GM11168 (cell line): ENCODE measurements around the gene DSEL.

Experiments used
- in situ Hi-C: fragments of 300-500 bp; cut with MboI; formaldehyde crosslinking; loops from one replicate; pipeline ENCODE4 v1.12.0; 2022; ENCODE audit warnings: low sequenced_read_pairs; ENCODE audit not compliant: unreplicated experiment

The DSEL gene

DNA sequence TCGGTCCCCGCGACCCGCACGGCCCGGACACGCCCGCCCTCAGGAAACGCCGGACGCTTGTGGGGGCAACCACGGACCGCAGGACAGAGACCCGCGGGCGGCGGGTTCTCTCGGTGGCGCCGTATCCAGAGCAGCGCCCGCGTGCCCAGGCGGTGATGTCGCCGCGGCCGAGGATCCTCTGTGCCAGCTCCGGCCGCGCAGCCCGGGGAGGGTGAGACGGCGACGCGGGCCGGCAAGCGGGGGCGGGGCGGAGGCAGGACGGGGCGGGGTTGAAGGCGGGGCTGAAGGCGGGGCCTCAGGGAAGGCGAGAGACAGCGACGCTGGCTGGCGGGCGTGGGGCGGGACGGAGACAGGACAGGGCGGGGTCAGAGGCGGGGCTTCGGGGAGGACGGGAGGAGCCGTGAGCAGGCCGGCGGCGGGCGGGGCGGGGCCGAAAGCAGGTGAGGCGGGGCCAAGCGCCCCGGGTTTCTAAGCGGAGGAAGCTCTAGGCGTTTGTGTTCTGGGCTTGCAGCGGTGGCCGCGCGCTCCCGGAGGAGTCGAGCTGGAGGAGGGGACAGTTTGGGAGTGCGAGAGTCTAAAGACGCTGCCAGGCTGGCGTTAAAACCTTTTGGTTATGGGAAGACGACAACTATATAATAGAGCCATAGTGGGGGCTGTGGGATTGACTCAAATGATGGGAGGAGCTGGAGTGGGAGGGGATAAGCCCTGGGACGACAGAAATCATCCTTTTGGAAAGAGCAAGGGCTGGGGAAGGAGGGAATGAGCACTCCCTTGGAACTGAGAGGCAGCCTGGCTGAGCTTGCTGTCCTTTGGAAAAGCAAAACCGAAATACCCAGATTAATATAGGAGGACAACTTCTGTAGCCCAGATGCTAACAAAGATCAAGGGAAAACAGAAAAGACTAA is at the start of gene DSEL:
Gene DSEL, minus strand, starts transcription at position 182 of the 905 bp plus-strand sequence. CDS start 2,112 bp downstream, outside the sequence.
- in situ Hi-C loops: no loop called here

DNA sequence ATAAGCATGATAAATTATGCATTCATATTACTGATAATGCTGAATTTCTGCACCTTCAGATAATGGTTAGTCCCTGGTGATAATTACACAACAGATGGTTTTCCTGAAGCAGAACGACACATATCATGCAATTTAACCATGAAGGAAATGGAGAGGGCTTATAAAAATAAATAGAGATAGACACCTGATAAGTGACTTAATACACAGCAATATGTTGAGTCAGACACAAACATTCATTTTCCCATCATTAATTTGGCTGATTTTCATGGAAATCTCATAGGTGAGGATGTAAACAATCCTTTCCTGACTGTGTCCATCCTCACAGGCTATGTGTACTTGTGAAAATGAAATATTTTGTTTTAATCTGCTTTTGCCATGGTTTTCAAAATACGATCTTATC is 36.9 kb upstream of the DSEL start:
- in situ Hi-C loops: no loop called here

DNA sequence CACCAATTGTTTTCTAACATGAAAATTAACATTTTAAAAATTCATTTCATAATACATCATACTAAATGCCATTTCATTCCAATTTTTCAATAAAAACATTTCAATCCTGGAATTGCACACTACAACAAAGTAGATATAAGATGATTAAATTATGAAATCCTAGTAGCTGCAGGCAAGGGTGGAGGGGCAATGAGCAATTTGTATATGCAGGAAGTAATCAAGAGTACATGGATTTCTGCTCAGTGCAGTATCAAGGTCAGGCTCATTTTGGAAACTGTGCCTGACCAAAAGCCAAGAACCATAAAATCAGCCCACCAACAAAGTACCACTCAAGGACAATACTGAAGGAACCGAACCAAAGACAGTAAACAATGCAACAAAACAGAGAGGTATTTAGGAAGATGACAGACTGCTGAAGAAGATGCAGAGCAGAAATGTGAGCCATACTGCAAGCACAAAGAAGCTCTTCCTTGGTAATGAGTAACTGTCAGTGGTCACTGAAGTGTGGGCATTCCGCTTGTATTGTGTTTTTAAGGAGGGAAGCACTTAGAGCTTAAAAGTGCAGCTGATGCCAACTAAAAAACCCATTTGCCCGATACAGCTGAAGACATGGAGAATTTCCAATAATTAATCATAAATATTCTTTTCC is 34.5 kb upstream of the DSEL start:
- in situ Hi-C loops: no loop called here

DNA sequence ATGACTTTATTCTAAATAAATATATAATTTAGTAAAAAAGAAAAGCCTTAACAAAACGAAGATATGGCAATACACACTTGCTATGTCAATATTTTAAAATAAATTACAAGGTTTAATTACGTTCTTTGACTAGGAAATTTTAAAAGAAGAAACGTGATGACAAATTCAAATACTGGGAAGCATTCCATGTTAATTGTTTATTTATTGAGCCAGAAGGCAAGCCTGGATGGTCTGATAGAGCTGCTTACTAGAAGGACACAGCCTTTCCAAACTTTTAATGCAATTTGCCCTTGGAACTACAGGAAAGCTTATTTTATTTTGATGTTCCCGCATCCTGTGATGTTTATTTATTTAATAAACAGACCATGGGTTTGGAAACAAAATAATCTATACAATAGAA is 33.4 kb upstream of the DSEL start:
- in situ Hi-C loops: no loop called here

DNA sequence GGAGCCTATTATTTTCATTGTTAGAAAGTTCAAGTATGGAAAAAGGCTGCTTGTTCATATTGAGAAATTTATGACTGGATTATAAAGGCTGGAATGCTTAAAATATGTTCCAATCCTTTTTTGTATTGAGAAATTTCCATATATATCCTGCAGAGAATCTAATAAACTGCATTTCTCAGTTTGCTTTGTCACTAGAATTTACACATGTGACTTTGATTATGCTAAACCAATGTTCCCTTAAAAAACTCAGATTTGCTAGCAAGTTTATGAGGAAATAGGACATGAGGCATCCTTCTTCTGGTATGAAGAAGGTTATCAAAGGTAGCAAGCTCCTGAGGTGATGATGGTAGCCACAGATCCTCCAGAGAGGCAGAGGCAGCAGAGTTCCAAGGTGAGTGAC is 29.2 kb upstream of the DSEL start:
- in situ Hi-C loops: no loop called here

DNA sequence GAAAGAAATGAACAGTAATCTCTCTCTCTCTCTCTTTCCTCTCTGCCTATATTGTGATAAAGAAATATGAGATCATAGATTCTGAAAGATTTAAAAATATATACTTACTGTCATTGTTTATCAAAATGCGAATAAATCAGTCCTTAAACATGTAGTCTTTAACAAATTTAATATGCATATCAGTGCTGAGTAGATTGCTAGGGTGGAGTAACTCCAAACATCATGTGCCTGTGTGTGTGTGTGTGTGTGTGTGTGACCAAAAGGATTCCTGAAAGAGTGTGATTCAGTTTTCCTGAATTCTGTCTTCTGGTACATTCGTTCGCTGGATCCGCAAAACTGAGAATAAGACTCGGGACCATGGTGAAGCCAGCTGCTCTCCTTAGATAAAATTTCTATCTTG is 24.0 kb upstream of the DSEL start:
- in situ Hi-C loops: no loop called here

DNA sequence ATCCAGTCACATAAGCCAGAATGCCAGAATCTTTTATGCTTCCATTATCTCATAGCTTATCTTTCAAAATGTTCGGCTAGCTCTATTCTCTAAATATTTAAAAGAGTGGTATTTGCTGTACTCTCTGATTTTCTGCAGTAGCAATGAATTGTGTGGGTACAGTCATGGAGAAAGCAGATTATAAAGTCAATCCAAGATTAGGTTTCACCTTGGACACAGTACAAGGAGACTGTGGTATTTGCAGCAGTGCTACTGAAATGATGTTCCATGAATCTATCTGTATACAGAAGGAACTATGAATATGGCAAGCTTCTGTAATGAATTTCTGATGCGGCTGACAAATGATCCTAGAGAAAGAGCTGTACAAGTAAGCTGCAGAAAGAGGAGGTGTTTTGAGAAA is 15.4 kb upstream of the DSEL start:
- in situ Hi-C loops: no loop called here

DNA sequence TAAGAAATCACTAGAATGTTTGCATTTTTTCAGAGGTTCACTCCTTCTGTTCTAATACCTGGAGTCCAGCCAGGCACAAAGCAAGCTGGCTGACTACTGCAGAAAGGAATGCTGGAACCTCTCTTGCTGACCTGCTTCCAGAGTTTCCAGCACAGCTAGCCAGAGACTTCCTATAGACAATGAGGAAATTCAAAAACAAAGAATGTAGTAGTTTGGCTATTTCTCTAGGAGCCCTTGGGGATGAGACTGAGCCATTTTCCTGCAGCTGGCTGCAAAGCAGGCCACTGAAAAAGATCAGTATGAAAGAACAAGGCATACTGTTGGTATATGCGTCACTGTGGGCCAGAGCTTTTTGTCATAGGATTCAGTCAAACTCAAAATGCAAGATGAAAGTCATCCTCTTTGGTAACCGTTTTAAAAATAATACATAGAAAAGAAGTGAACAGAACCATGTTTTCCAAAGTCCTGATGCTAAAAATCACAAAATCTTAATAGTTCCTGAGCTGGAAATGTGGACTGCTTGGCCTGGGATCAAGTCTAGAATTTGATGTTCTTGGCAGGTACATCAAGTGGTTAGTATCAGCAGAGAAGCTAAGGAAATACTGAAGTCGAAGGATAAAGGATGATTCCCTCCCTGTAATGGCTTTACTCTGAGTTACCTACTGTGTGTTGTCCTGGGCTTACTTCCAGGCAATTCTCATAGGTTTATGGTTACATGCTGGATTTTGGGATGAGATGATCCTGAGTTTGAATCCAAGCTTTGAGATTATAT is 9.0 kb upstream of the DSEL start:
- in situ Hi-C loops: no loop called here

DNA sequence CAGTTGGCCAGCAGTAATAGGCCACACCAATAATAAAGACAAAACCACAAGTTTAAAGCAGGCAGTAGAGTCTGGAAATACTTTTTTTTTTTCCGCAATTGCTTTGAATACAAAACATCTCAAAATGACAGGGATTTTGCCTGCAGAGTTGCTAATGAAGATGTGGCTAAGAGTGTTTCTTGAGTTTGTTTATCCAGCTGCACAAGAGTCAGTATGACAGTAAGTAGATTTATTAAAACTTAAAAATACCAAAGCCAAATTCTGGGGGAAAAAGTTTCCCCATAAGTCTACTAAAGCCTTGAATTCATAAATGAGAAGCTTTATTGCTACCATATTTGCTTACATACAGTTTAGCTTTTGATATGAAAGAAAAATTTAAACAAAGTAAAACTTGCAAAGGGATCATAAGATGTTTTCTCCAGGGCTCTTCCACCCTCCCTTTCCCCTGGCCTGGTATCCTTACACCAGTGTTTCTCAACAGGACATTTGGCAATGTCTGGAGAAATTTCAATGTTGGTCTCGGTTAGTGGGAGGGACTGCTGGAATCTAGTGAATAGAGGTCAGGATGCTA is 3.9 kb upstream of the DSEL start:
- in situ Hi-C loops: no loop called here

DNA sequence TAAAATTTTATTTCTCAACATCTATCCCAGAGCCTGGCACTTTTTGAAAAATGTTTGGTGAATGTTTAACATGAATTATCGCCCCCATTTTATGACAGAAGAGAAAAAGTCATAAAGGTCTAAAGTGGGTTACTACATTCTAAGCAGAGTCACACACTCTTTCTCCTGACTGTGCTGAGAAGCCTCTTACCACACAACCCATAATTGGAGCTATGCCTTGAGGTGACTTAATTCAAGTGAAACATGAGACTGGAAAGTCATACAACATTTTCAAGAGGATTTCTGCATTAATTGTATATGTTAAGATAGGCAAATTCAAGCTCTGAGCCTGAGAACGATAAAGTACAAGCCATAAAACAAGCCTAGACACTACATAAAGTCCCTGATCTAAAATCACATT is 3.1 kb upstream of the DSEL start:
- in situ Hi-C loops: no loop called here

DNA sequence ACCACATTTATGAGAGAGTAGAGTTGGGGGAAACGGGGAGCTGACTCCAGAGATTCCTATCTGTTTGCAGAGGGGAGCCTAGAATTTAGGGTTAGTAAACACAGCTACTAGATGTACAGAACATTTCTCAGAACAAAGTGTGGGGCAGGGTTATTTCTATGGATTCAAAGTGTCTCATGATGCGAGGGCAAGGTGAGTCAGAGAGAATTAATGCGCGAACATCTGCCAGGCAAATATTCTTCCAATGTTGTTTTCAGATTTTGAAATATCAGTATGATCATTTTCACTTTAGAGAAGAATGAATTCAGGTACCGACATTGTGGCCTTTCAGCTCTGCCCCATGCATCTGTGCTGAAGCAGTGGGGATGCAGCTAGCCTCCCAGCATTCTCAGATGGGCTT is 2.0 kb upstream of the DSEL start:
- in situ Hi-C loops: no loop called here

DNA sequence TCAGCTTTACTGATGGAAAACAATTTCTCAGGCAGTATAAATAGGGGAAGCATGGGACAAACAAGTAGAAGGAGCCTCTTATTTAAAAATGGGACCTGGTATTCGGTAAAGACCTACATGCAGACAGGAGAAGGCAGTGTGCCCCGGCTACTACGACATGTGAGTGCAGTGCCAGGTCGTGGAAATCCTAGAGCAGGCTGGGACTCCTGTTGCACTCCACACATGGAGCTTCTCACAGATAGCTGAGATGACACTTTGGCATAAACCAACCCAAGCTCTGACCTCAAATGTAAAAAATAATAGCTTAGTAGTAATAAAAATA is 885 bp upstream of the DSEL start:
- in situ Hi-C loops: no loop called here

DNA sequence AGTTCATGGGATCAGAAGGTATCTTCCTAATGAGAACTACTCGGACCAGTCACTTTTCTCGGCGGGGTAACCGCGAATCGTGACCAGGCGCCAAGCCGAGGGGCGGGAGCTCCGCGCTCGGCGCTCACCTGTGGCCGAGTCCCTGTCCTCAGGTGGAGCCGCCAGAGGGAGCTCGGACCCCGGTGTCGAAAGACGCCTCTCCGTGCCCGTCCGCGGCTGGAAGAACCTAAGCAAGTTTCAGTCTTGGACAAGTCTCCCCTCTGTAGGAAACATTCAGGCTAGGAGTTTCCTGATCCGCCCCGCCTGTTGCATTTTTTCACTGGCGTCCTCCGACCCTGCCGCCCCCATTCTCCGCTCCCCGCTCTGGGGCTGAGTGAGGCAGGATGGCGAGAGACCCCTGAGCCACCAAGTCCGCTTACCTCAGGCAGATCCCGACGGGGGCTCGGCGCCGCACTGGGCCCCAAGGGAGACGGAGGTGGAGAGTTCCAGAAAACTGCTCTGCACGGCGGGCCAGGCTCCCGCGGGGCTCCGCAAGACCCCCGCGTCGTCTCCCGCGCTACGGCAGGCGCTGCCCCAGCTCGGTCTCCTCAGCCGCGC is 480 bp downstream of the DSEL start:
- in situ Hi-C loops: no loop called here

DNA sequence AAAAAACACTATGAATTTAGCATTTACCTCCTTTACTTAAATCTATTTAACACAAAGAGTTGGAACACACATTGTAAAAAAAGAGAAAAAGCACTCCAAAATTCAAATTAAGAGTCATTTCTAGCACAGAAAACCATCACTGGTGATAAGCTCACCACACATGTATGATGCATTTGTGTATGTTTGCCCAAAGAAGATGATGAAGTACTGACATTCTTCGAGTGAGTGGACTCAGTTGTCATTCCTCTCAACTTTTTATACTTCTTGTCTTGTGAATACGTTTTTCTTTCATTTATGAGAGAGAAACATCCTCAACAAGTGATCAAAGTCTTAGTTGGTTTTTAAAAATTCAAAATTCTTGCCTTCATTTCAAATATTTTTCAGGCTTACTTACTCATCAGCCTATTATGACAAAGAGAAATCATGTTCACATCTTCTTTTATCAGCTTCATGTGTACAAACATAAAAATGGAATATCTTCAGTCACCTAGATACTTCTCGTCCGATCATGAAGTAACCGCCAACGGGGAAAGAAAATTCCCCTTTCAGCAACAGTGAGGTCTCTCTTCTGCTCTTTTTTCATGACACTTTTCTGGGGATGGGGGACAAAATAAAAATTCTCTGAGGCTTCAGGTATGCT is 1.5 kb downstream of the DSEL start:
- in situ Hi-C loops: no loop called here

DNA sequence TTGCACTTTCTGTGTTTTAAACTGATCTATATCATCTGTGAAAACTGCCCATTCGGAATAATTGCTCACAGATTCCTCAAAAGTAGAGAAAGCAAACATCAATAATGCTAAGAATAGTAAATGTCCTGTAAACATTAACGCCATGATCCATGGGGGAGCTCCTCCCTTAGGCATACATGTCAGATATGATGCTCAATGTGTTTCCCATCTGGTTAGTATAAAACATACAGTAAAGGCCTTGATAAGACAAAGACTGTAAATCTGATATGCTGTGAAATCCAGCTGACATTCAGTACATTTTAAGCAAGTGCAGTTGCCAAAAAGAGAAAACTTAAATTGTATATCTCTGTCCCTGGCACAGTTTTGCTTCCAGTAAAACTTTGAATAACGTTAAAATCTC is 2.1 kb downstream of the DSEL start:
- in situ Hi-C loops: no loop called here

DNA sequence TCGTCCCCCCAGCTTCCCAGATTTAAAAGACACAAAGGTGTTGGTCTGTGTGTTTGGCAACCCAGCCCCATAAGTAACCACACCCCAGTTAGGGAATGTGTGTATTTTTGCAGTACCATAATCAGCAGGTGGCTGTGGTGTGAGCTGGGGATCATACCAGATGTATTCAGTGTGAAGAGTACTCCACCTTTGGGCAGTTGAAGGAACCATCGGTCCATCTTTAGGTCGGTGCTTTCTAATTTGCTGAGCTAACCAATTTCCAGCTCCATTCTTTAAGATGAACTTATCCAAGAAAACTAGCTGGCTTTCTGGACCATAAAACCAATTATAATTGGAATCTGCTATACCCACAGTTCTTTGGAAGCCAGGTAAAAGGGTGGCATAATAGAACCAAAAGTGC is 3.2 kb downstream of the DSEL start:
- in situ Hi-C loops: no loop called here

DNA sequence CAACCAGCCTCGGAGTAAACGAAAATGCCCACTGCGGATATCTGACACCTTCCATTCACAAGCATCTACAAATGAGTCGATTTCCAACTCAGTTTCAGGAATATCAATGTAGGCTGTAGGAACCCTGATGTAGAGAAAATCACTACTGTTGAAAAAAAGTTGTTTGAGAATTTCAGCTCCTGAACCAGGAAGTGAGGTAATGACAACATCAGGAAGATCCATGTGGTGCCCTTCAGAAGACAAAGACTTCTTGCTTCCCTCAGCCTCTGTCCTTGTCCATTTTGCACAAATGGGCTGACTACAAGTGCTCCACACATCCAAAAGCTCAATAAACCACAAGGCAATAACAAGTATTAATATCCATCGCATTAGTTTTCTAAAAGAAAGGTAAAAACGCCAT is 4.7 kb downstream of the DSEL start:
- in situ Hi-C loops: no loop called here

DNA sequence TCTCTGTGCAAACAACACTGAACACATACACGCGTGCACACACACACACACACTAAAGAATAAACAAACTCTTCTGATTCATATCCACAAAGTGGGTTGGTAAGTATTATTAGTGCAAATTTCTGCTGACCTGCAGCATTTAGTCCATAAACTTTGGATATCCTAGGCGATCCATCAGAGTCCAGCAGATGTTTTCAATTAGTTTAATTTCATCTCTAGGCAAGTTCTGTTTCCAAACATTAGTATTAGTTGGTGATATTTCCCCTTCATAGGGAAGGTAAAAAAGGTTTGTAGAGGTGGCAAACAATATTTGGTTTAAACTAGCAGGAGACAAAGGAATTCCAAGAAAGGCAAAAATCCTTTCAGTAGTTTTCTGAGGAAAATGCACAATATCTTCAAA is 5.7 kb downstream of the DSEL start:
- in situ Hi-C loops: no loop called here

DNA sequence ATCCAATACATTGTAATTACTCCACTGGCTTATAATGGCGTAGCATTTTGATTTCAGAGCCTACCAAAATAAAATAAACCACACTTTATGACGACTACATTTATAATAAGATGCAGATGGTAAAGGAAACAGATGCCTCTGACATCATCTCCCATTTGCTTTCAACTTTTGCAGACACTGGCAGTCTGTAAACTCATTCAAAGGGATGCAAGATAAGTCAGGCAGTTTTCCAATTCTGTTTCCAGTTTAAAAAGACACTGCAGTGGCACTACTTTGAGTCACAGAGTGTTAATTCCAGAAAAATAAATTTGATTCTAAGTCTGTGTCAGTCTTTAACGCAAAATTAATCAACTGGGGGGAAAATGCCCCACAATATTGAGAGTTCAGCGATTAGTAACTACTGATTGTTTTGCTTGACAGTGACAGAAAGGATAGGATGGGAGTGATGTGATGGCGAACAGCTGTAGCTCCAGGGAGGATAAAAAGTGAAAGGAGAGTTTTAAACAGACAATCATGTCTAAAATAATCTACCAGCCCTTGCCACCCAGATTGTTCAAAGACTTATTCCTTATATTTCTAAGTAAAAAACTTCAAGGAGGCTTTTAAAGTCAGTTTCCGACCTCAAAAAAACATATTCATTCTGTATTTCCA is 6.7 kb downstream of the DSEL start:
- in situ Hi-C loops: no loop called here

DNA sequence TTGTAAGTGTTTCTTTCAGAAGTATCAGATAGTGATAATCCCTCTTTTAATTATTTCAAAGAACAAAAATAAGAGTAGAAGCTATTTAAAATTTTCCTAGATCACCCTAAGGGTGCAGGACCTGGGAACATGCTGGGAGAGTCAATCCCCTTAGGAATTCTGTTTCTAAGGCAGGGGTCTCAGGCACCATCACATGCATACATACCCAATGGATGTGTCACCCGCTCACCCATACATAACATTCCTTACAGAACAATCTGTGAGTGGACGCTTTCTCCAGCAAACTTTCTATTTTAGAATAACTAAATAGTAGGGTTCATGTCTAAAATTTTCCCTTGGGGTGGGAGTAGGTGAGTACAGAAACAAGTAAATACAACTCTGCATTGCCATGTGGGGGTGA is 8.4 kb downstream of the DSEL start:
- in situ Hi-C loops: no loop called here
